GM12878 (cell line): Measurements from ENCODE around the gene SPRR3. TPM values are rescaled to one million over a fixed set of nuclear protein-coding genes. Genes with fewer than 3 reads are reported as not detected.

Experiments used
- ATAC-seq: fragments of 200-7000 bp; cut with Tn5 transposase; 3 replicates; pipeline ENCODE4 v1.9.1; 2020; ENCODE audit warnings: mild to moderate bottlenecking, moderate library complexity
- BruUV-seq: library from RNA; stranded (reverse); fragments of 400-500 nt; replicated peaks from 2 replicates; lab custom pipeline; 2021; lab: Mats Ljungman, UMichigan
- CTCF ChIA-PET: fragments of 300-600 bp; sonication (Branson Sonifier 250); formaldehyde crosslinking; extraction: SDS; loops from one replicate; lab custom pipeline; 2021; ENCODE audit warnings: inconsistent platforms; lab: Yijun Ruan, JAX
- POLR2A ChIA-PET: fragments of 350-600 bp; formaldehyde crosslinking; extraction: SDS; loops from one replicate; lab custom pipeline; 2021; ENCODE audit warnings: inconsistent platforms; lab: Charles Lee
- RAD21 ChIA-PET: fragments of 300-600 bp; sonication (Branson Sonifier 250); formaldehyde crosslinking; loops from one replicate; lab custom pipeline; 2023; ENCODE audit warnings: antibody characterized with exemption; ENCODE audit not compliant: unreplicated experiment; lab: Charles Lee
- SMC1A ChIA-PET: fragments of 300-600 bp; sonication (Branson Sonifier 250); formaldehyde crosslinking; loops from one replicate; lab custom pipeline; 2023; ENCODE audit not compliant: unreplicated experiment, uncharacterized antibody; lab: Charles Lee
- DNase-seq: peaks from one replicate; pipeline ENCODE4 v3.0.0-alpha.2; 2011; ENCODE audit warnings: low read depth, low spot score
- FAIRE-seq: peaks from 3 replicates; lab custom pipeline; 2011; peaks lifted over from hg19 to GRCh38; lab: Jason Lieb, UNC
- H2AFZ ChIP-seq: 2 replicates; pipeline ENCODE4 v1.6.0; 2011; ENCODE audit warnings: low read depth, low read length, control low read depth; ENCODE audit not compliant: control insufficient read depth
- H3K27ac ChIP-seq: 2 replicates; pipeline ENCODE4 v1.5.1; 2011; ENCODE audit warnings: control low read depth; ENCODE audit not compliant: control insufficient read depth, insufficient read depth
- H3K27me3 ChIP-seq, 2 experiments: replicated peaks in 1 of 2; 2 replicates each; pipeline versions ENCODE4 v1.6.0 to v1.6.1; 2011; ENCODE audit warnings: low read length in 1 of 2; ENCODE audit not compliant: control insufficient read depth in 2 of 2, insufficient read depth in 2 of 2
- H3K36me3 ChIP-seq, 2 experiments: 2 replicates each; pipeline ENCODE4 v1.5.1; 2011; ENCODE audit warnings: low read length in 1 of 2; ENCODE audit not compliant: control insufficient read depth in 2 of 2, insufficient read depth in 2 of 2
- H3K4me1 ChIP-seq: 2 replicates; pipeline ENCODE4 v1.6.1; 2011; ENCODE audit warnings: mild to moderate bottlenecking, low read length, moderate library complexity, mixed read lengths; ENCODE audit not compliant: control insufficient read depth, insufficient read depth
- H3K4me2 ChIP-seq: 2 replicates; pipeline ENCODE4 v1.6.0; 2011; ENCODE audit warnings: control low read depth; ENCODE audit not compliant: control insufficient read depth, insufficient read depth
- H3K4me3 ChIP-seq: fragments of 200-600 bp; sonication (generic); 2 replicates; pipeline ENCODE4 v1.5.1; 2016
- H3K79me2 ChIP-seq: 2 replicates; pipeline ENCODE4 v1.6.0; 2011; ENCODE audit warnings: low read length; ENCODE audit not compliant: control insufficient read depth, insufficient read depth
- H3K9ac ChIP-seq: 2 replicates; pipeline ENCODE4 v1.8.0; 2011; ENCODE audit warnings: low read length, control low read depth, mixed read lengths; ENCODE audit not compliant: control insufficient read depth, insufficient read depth
- H3K9me3 ChIP-seq: replicated peaks from 3 replicates; pipeline ENCODE4 v1.5.1; 2011; ENCODE audit warnings: mild to moderate bottlenecking, low read length; ENCODE audit not compliant: control insufficient read depth, insufficient read depth
- H4K20me1 ChIP-seq: 2 replicates; pipeline ENCODE4 v1.6.0; 2011; ENCODE audit not compliant: control insufficient read depth, insufficient read depth
- BHLHE40 ChIP-seq, 2 experiments: fragments of 450-650 bp in 1 of 2; IDR thresholded peaks; 2 replicates each; pipeline ENCODE4 v1.6.1; 2011 to 2017; ENCODE audit warnings: low read depth in 2 of 2, borderline replicate concordance in 1 of 2, improper control_type of control experiment in 1 of 2, low read length in 1 of 2, mild to moderate bottlenecking in 1 of 2
- DPF2 ChIP-seq: fragments of 450-650 bp; IDR thresholded peaks from 2 replicates; pipeline ENCODE4 v1.6.1; 2017; ENCODE audit warnings: mild to moderate bottlenecking
- ELK1 ChIP-seq: IDR thresholded peaks from 2 replicates; pipeline ENCODE4 v1.6.1; 2012; ENCODE audit warnings: low read depth, low read length, improper control_type of control experiment
- FOS ChIP-seq: IDR thresholded peaks from 3 replicates; pipeline ENCODE4 v1.6.1; 2011; ENCODE audit warnings: borderline replicate concordance; ENCODE audit not compliant: insufficient read length; ENCODE audit errors: extremely low read depth
- MTA3 ChIP-seq: IDR thresholded peaks from 2 replicates; pipeline ENCODE4 v1.6.1; 2012; ENCODE audit warnings: low read length, inconsistent platforms, borderline replicate concordance
- MXI1 ChIP-seq: fragments of 150-350 bp; IDR thresholded peaks from 2 replicates; pipeline ENCODE4 v1.6.1; 2011; ENCODE audit warnings: low read depth, mild to moderate bottlenecking, inconsistent platforms, low read length, improper control_type of control experiment
- MYB ChIP-seq: fragments of 150-350 bp; IDR thresholded peaks from 2 replicates; pipeline ENCODE4 v1.6.1; 2014; ENCODE audit warnings: mild to moderate bottlenecking, low read depth, low read length, borderline replicate concordance
- NR2C2 ChIP-seq: IDR thresholded peaks from 2 replicates; pipeline ENCODE4 v1.6.1; 2011; ENCODE audit warnings: borderline replicate concordance, low read depth; ENCODE audit not compliant: control insufficient read depth, insufficient read length
- PAX5 ChIP-seq: IDR thresholded peaks from 2 replicates; pipeline ENCODE4 v1.6.1; 2011; ENCODE audit warnings: low read depth, low read length, borderline replicate concordance
- SUZ12 ChIP-seq: fragments of 200-600 bp; sonication (generic); IDR thresholded peaks from one replicate; pipeline ENCODE4 v1.6.1; 2018; ENCODE audit warnings: antibody characterized with exemption, mild to moderate bottlenecking; ENCODE audit not compliant: unreplicated experiment
- TBL1XR1 ChIP-seq: IDR thresholded peaks from 2 replicates; pipeline ENCODE4 v1.6.1; 2012; ENCODE audit warnings: low read depth, low read length, improper control_type of control experiment
- TCF7 ChIP-seq: IDR thresholded peaks from 2 replicates; pipeline ENCODE4 v1.6.1; 2014; ENCODE audit warnings: antibody characterized with exemption, borderline replicate concordance
- ZBED1 ChIP-seq: IDR thresholded peaks from 2 replicates; pipeline ENCODE4 v1.6.1; 2016; ENCODE audit warnings: borderline replicate concordance
- ZBTB40 ChIP-seq: fragments of 450-650 bp; IDR thresholded peaks from 2 replicates; pipeline ENCODE4 v1.6.1; 2016; ENCODE audit warnings: mild to moderate bottlenecking, moderate library complexity, borderline replicate concordance
- ZNF207 ChIP-seq: fragments of 450-650 bp; IDR thresholded peaks from 2 replicates; pipeline ENCODE4 v1.6.1; 2014; ENCODE audit warnings: antibody characterized with exemption, mild to moderate bottlenecking, borderline replicate concordance
- ZNF592 ChIP-seq: fragments of 450-650 bp; IDR thresholded peaks from 2 replicates; pipeline ENCODE4 v1.6.1; 2017; ENCODE audit warnings: mild to moderate bottlenecking, moderate library complexity
- ZNF622 ChIP-seq: fragments of 450-650 bp; IDR thresholded peaks from 2 replicates; pipeline ENCODE4 v1.6.1; 2017; ENCODE audit warnings: mild to moderate bottlenecking, inconsistent platforms
- WGBS: methylation state at CpG from one replicate; pipeline ENCODE4 v1.1.6; 2016; ENCODE audit warnings: low lambda C conversion rate; ENCODE audit not compliant: insufficient replicate concordance, insufficient coverage; ENCODE audit errors: missing lambda C conversion rate; 5-methylcytosine and 5-hydroxymethylcytosine counted together
- in situ Hi-C: fragments of 300-500 bp; cut with MboI; formaldehyde crosslinking; loops from 9 replicates; pipeline ENCODE4 v1.14.3; 2018; ENCODE audit warnings: mixed read lengths
- intact Hi-C: fragments of 100-400 bp; cut with micrococcal nuclease; formaldehyde crosslinking; loops from one replicate; pipeline ENCODE4 v1.14.2; 2022; ENCODE audit not compliant: unreplicated experiment
- polyA plus RNA-seq, 11 experiments: library from polyadenylated mRNA; depleted of rRNA in 4 of 11; unstranded in 6 of 11; stranded (reverse) in 5 of 11; fragments of >200 nt; fragmentation: Nextera tagmentation in 4 of 11; fragmentation: Illumina TruSeq in 1 of 11; extraction: Ambion mirVana in 4 of 11; extraction: Trizol in 1 of 11; gene quantifications; 1 replicate in 1 of 11; 2 replicates in 10 of 11; pipeline versions ENCODE4 v1.2.1 to v1.2.3, GENCODE V29; 2011 to 2016; ENCODE audit warnings: inconsistent platforms in 2 of 11, missing spikeins in 2 of 11, low read depth in 1 of 11
- total RNA-seq, 4 experiments: library from RNA; depleted of rRNA in 3 of 4; stranded (reverse); fragments of >200 nt in 3 of 4; fragmentation: Illumina TruSeq in 1 of 4; extraction: Trizol in 1 of 4; gene quantifications; 2 replicates each; pipeline versions ENCODE4 v1.2.1 to v1.2.3, GENCODE V29; 2013 to 2021

Gene SPRR3
- total and polyA plus RNA-seq, 10 of the 15 experiments (the other 5 are each of a cell fraction or from before 2014, with no cell fraction given) = not detected

GRCh38 chr1:153025797-153026196, 24.2 kb downstream of the SPRR3 start:
- Histone ChIP-seq H3K36me3 (no peaks in the 10 kb centered on the region), H3K9me3 (no peaks in the 10 kb centered on the region), H3K4me3 (no peak overlapping the region), H3K27me3 (no peaks in the 10 kb centered on the region), H4K20me1 (no peaks in the 10 kb centered on the region), H3K27ac (no peak overlapping the region), H3K4me2 (no peak overlapping the region), H3K9ac (no peak overlapping the region), H3K79me2 (no peaks in the 10 kb centered on the region), H3K4me1 (no peaks in the 10 kb centered on the region), H2AFZ (no peak overlapping the region)
- DNase-seq (no peak), FAIRE-seq (no peak), ATAC-seq (no peak)
- BruUV-seq = no TSS peak
- CTCF ChIA-PET = no interaction called here
- POLR2A ChIA-PET = no interaction called here
- SMC1A ChIA-PET = no interaction called here
- 0% methylated on average over 1 of the region's 1 CpG for WGBS
- in situ Hi-C loops (no loop called here), intact Hi-C loops (no loop called here)
- RAD21 ChIA-PET = no interaction called here
- TF ChIP-seq MTA3 (no peak), FOS (no peak), DPF2 (no peak), ZNF592 (no peak), ZBTB40 (no peak), MXI1 (no peak), NR2C2 (no peak), TBL1XR1 (no peak), MYB (no peak), TCF7 (no peak), BHLHE40 (IDR thresholded peaks at IDR 0.05; ENCODE audit: borderline replicate concordance in 1 of 2, low read depth in 2 of 2, low read length in 1 of 2) (no peak), PAX5 (no peak), SUZ12 (no peak), ZNF207 (no peak), ZNF622 (no peak), ZBED1 (no peak), ELK1 (no peak)
